B cell (primary cell): ENCODE measurements around the gene WBP4. TPM values are rescaled to one million over a fixed set of nuclear protein-coding genes. Genes with fewer than 3 reads are reported as not detected.

Experiments used
- ATAC-seq: fragments of 200-7000 bp; cut with Tn5 transposase; one replicate; pipeline ENCODE4 v1.10.0; 2021; ENCODE audit warnings: low read depth, mild to moderate bottlenecking, moderate number of reproducible peaks, moderate library complexity
- CTCF ChIA-PET: fragments of 350-600 bp; sonication (Branson Sonifier 250); formaldehyde crosslinking; loops from one replicate; lab custom pipeline; 2021; ENCODE audit warnings: antibody characterized with exemption, inconsistent platforms; lab: Charles Lee
- POLR2A ChIA-PET: fragments of 350-600 bp; sonication (Branson Sonifier 250); formaldehyde crosslinking; loops from one replicate; lab custom pipeline; 2021; ENCODE audit warnings: antibody characterized with exemption; lab: Charles Lee
- DNase-seq: peaks from one replicate; pipeline ENCODE4 v3.0.0; 2013
- H2AFZ ChIP-seq: 2 replicates; pipeline ENCODE4 v1.6.1; 2012; ENCODE audit warnings: mild to moderate bottlenecking, low read depth, low read length; ENCODE audit not compliant: insufficient read depth, poor library complexity, severe bottlenecking
- H3K27ac ChIP-seq, 2 donors: 1 replicate in 1 of 2; 2 replicates in 1 of 2; pipeline ENCODE4 v1.5.1; 2012 to 2013; ENCODE audit warnings: low read length in 2 of 2, mild to moderate bottlenecking in 2 of 2, moderate library complexity in 1 of 2
- H3K27me3 ChIP-seq, 4 experiments: fragments of 200-600 bp in 1 of 4; sonication (generic) in 1 of 4; replicated peaks in 1 of 4; 1 replicate in 2 of 4; 2 replicates in 2 of 4; pipeline versions ENCODE4 v1.6.1 to v1.7.0; 2013 to 2016; ENCODE audit warnings: low read length in 3 of 4, mild to moderate bottlenecking in 2 of 4, mixed read lengths in 1 of 4, moderate library complexity in 1 of 4; ENCODE audit not compliant: insufficient read depth in 4 of 4, control insufficient read depth in 3 of 4; ENCODE audit errors: control extremely low read depth in 1 of 4
- H3K36me3 ChIP-seq, 2 experiments: replicated peaks in 1 of 2; 1 replicate in 1 of 2; 2 replicates in 1 of 2; pipeline versions ENCODE4 v1.6.1 to v1.7.1; 2013; ENCODE audit warnings: low read length in 1 of 2; ENCODE audit not compliant: insufficient read depth in 2 of 2, control insufficient read depth in 1 of 2; ENCODE audit errors: control extremely low read depth in 1 of 2, extremely low read depth in 1 of 2
- H3K4me1 ChIP-seq, 2 donors: fragments of 200-600 bp in 1 of 2; sonication (generic) in 1 of 2; 1 replicate in 1 of 2; 2 replicates in 1 of 2; pipeline versions ENCODE4 v1.5.1 to v1.6.1; 2013 to 2017; ENCODE audit warnings: low read length in 2 of 2; ENCODE audit not compliant: control insufficient read depth in 2 of 2, insufficient read depth in 2 of 2
- H3K4me2 ChIP-seq: replicated peaks from 2 replicates; pipeline ENCODE3; 2012; ENCODE audit warnings: mild to moderate bottlenecking, low read depth, low read length; ENCODE audit not compliant: poor library complexity, severe bottlenecking
- H3K4me3 ChIP-seq, 5 experiments: fragments of 200-600 bp in 1 of 5; sonication (generic) in 1 of 5; 1 replicate in 3 of 5; 2 replicates in 2 of 5; pipeline versions ENCODE4 v1.5.1 to v1.7.0; 2011 to 2016; ENCODE audit warnings: low read length in 4 of 5, mild to moderate bottlenecking in 4 of 5, low read depth in 2 of 5, control low read depth in 1 of 5, moderate library complexity in 1 of 5; ENCODE audit not compliant: insufficient read depth in 1 of 5; ENCODE audit errors: control extremely low read depth in 1 of 5, extremely low read depth in 1 of 5
- H3K79me2 ChIP-seq: fragments of 200-600 bp; sonication (generic); one replicate; pipeline ENCODE4 v1.6.0; 2016; ENCODE audit warnings: low read length; ENCODE audit not compliant: control insufficient read depth, insufficient read depth
- H3K9ac ChIP-seq: fragments of 200-600 bp; sonication (generic); 2 replicates; pipeline ENCODE4 v1.6.1; 2017; ENCODE audit warnings: mild to moderate bottlenecking, low read length, moderate library complexity
- H3K9me3 ChIP-seq, 3 donors: one replicate each; pipeline versions ENCODE4 v1.6.1 to v1.7.1; 2013; ENCODE audit warnings: low read length in 2 of 3; ENCODE audit not compliant: control insufficient read depth in 2 of 3, insufficient read depth in 1 of 3; ENCODE audit errors: control extremely low read depth in 1 of 3
- H4K20me1 ChIP-seq: 2 replicates; pipeline ENCODE4 v1.6.0; 2012; ENCODE audit warnings: mild to moderate bottlenecking, low read length; ENCODE audit not compliant: insufficient read depth, control insufficient read depth, poor library complexity, severe bottlenecking
- H3K27ac Mint-ChIP-seq: one replicate; pipeline ENCODE4 v1.8.0; 2021; ENCODE audit warnings: mixed read lengths
- H3K27me3 Mint-ChIP-seq: one replicate; pipeline ENCODE4 v1.8.0; 2021; ENCODE audit warnings: mixed read lengths
- H3K4me1 Mint-ChIP-seq: one replicate; pipeline ENCODE4 v1.8.0; 2021; ENCODE audit warnings: mixed read lengths
- H3K4me3 Mint-ChIP-seq: one replicate; pipeline ENCODE4 v1.8.0; 2021; ENCODE audit warnings: mixed read lengths
- H3K9me3 Mint-ChIP-seq: one replicate; pipeline ENCODE4 v1.8.0; 2022; ENCODE audit warnings: mixed read lengths; ENCODE audit not compliant: insufficient read depth
- CTCF ChIP-seq: fragments of 200-600 bp; IDR thresholded peaks from one replicate; pipeline ENCODE4 v1.8.0; 2022; ENCODE audit warnings: antibody characterized with exemption, mild to moderate bottlenecking
- EZH2 ChIP-seq: IDR thresholded peaks from 2 replicates; pipeline ENCODE4 v1.6.1; 2012; ENCODE audit warnings: borderline replicate concordance, low read depth, mild to moderate bottlenecking, moderate library complexity, low read length; ENCODE audit not compliant: insufficient read depth, poor library complexity, severe bottlenecking
- WGBS: methylation state at CpG from one replicate; pipeline ENCODE4 v1.1.5; 2013; ENCODE audit warnings: missing lambda C conversion rate; ENCODE audit not compliant: insufficient coverage; 5-methylcytosine and 5-hydroxymethylcytosine counted together
- intact Hi-C: fragments of 100-400 bp; cut with micrococcal nuclease; formaldehyde crosslinking; loops from one replicate; pipeline ENCODE4 v1.10.0; 2022
- polyA plus RNA-seq: library from polyadenylated mRNA; depleted of rRNA; stranded (reverse); fragments of >200 nt; gene quantifications from 2 replicates; pipeline ENCODE4 v1.2.3, GENCODE V29; 2012
- total RNA-seq, 2 donors: library from RNA; stranded (reverse); fragments of 120-200 nt in 1 of 2; gene quantifications; 1 replicate in 1 of 2; 2 replicates in 1 of 2; pipeline versions ENCODE4 v1.2.3 to v1.2.4, GENCODE V29; 2013 to 2022

WBP4 gene
- total and polyA plus RNA-seq, 2 donors (not counting 1 experiment from before 2014, with no cell fraction given) = 1.8 to 10.4 TPM

- Histone ChIP-seq H3K27ac (no peak overlapping the region), H2AFZ (no peak overlapping the region), H3K4me2 (no peak overlapping the region), H3K79me2 (no peaks in the 10 kb centered on the region), H3K27me3 (no peaks in the 10 kb centered on the region), H3K4me3 (no peak overlapping the region), H3K9ac (no peak overlapping the region), H3K36me3 (no peaks in the 10 kb centered on the region), H3K4me1 (no peaks in the 10 kb centered on the region), H4K20me1 (no peaks in the 10 kb centered on the region), H3K9me3 (no peaks in the 10 kb centered on the region)
- 100% methylated on average over 1 of the region's 2 CpGs for WGBS
- no peaks in the 10 kb centered on the region for H3K27me3 Mint-ChIP-seq
- no peaks in the 10 kb centered on the region for H3K9me3 Mint-ChIP-seq
- TF ChIP-seq CTCF (no peak), EZH2 (no peak)
- no peaks in the 10 kb centered on the region for H3K4me1 Mint-ChIP-seq
- ATAC-seq = no peak
- no peak overlapping the region for H3K4me3 Mint-ChIP-seq
- H3K27ac Mint-ChIP-seq = no peak overlapping the region
- POLR2A ChIA-PET = no interaction called here
- CTCF ChIA-PET = no interaction called here
- intact Hi-C loops = no loop called here
- no peak for DNase-seq
Measured at GRCh38 chr13:41122838-41123237, 61.5 kb downstream of the WBP4 start.

GRCh38 chr13:41127701-41128100 is 66.4 kb downstream of the WBP4 start:
- Histone ChIP-seq H3K27me3 (no peaks in the 10 kb centered on the region), H4K20me1 (no peaks in the 10 kb centered on the region), H3K4me1 (peaks cover 15 to 17% of the 10 kb centered on the region in 2 donors), H3K4me2 (no peak overlapping the region), H3K9ac (no peak overlapping the region), H3K4me3 (no peak overlapping the region), H3K79me2 (peaks cover 33% of the 10 kb centered on the region), H3K36me3 (no peaks in the 10 kb centered on the region), H3K9me3 (no peaks in the 10 kb centered on the region), H2AFZ (no peak overlapping the region), H3K27ac (no peak overlapping the region)
- TF ChIP-seq EZH2 (no peak), CTCF (no peak)
- H3K27me3 Mint-ChIP-seq = no peaks in the 10 kb centered on the region
- ATAC-seq (no peak), DNase-seq (no peak)
- peaks cover 33% of the 10 kb centered on the region for H3K4me1 Mint-ChIP-seq
- ChIA-PET POLR2A (no interaction called here), CTCF (interaction anchor here (0.6 to 2.8 kb wide), 2 partner anchors 64 to 95 kb away, joined by 3 to 9 read pairs; no protein-coding TSS in a partner anchor)
- no peak overlapping the region for H3K27ac Mint-ChIP-seq
- H3K9me3 Mint-ChIP-seq = no peaks in the 10 kb centered on the region
- WGBS = no CpG with 5 or more reads among the region's 3 CpGs
- H3K4me3 Mint-ChIP-seq = no peak overlapping the region
- intact Hi-C loops = no loop called here
